Progenitor cell of endocrine pancreas (in vitro differentiated cells): ENCODE data around the gene RPH3AL. TPM values are rescaled to one million over a fixed set of nuclear protein-coding genes. Genes with fewer than 3 reads are reported as not detected.
A peak's percentile ranks its signal among the peaks of the same experiment; 100 is the strongest.

Source experiments
- DNase-seq: peaks from one replicate; pipeline ENCODE4 v3.0.0; 2021; ENCODE audit warnings: low spot score; ENCODE audit not compliant: unreplicated experiment
- H3K27ac Mint-ChIP-seq: 2 replicates; pipeline ENCODE4 v1.8.0; 2021; ENCODE audit warnings: mild to moderate bottlenecking, moderate library complexity, mixed read lengths
- H3K27me3 Mint-ChIP-seq: 2 replicates; pipeline ENCODE4 v1.8.0; 2021; ENCODE audit warnings: mixed read lengths
- H3K36me3 Mint-ChIP-seq: 2 replicates; pipeline ENCODE4 v1.8.0; 2022; ENCODE audit warnings: mixed read lengths; ENCODE audit not compliant: insufficient read depth
- H3K4me1 Mint-ChIP-seq: 2 replicates; pipeline ENCODE4 v1.8.0; 2021; ENCODE audit warnings: low read depth, mixed read lengths
- H3K4me3 Mint-ChIP-seq: 2 replicates; pipeline ENCODE4 v1.8.0; 2021; ENCODE audit warnings: low read depth, mild to moderate bottlenecking, moderate library complexity, mixed read lengths
- H3K9me3 Mint-ChIP-seq: 2 replicates; pipeline ENCODE4 v1.8.0; 2021; ENCODE audit warnings: low read depth, mixed read lengths
- total RNA-seq: library from RNA; stranded (reverse); gene quantifications from 2 replicates; pipeline ENCODE4 v1.2.1, GENCODE V29; 2021
- TF ChIP-seq, protein P1 (sequence below): fragments of 200-600 bp; sonication (generic); IDR thresholded peaks from one replicate; pipeline ENCODE4 v1.5.0; 2021; ENCODE audit warnings: antibody characterized with exemption, mild to moderate bottlenecking; ENCODE audit not compliant: unreplicated experiment

RPH3AL gene
- total RNA-seq, 1 donor from 2014 or later = 47.6 TPM

DNA sequence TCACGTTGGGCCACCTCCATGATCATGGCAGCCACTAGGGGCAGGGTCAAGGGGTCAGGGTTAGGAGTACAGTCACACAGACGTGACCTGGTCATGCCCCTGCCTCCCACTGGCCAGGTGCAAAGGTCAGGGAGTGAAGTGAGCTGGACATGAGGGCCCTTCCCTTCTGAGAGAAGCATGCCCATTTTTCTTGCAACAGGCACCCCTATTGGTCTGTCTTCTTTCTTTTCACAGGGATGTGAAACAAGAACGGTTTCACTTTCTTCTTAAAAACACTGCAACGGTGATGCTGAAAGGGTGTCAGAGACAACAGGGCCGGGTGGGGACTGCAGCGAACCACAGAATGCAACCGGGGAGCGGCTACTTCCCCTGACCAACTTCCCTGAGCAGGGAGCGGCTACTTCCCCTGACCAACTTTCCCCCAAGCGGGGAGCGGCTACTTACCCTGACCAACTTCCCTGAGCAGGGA lies 119.1 kb downstream of the RPH3AL start:
- Mint-ChIP-seq H3K4me1 (no peaks in the 10 kb centered on the region), H3K4me3 (no peak overlapping the region), H3K9me3 (no peaks in the 10 kb centered on the region), H3K27ac (peak overlapping the region; percentile 20), H3K36me3 (peaks cover 1% of the 10 kb centered on the region), H3K27me3 (no peaks in the 10 kb centered on the region)
- TF ChIP-seq, protein P1, sequence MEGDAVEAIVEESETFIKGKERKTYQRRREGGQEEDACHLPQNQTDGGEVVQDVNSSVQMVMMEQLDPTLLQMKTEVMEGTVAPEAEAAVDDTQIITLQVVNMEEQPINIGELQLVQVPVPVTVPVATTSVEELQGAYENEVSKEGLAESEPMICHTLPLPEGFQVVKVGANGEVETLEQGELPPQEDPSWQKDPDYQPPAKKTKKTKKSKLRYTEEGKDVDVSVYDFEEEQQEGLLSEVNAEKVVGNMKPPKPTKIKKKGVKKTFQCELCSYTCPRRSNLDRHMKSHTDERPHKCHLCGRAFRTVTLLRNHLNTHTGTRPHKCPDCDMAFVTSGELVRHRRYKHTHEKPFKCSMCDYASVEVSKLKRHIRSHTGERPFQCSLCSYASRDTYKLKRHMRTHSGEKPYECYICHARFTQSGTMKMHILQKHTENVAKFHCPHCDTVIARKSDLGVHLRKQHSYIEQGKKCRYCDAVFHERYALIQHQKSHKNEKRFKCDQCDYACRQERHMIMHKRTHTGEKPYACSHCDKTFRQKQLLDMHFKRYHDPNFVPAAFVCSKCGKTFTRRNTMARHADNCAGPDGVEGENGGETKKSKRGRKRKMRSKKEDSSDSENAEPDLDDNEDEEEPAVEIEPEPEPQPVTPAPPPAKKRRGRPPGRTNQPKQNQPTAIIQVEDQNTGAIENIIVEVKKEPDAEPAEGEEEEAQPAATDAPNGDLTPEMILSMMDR = no peak
- no peak for DNase-seq

DNA sequence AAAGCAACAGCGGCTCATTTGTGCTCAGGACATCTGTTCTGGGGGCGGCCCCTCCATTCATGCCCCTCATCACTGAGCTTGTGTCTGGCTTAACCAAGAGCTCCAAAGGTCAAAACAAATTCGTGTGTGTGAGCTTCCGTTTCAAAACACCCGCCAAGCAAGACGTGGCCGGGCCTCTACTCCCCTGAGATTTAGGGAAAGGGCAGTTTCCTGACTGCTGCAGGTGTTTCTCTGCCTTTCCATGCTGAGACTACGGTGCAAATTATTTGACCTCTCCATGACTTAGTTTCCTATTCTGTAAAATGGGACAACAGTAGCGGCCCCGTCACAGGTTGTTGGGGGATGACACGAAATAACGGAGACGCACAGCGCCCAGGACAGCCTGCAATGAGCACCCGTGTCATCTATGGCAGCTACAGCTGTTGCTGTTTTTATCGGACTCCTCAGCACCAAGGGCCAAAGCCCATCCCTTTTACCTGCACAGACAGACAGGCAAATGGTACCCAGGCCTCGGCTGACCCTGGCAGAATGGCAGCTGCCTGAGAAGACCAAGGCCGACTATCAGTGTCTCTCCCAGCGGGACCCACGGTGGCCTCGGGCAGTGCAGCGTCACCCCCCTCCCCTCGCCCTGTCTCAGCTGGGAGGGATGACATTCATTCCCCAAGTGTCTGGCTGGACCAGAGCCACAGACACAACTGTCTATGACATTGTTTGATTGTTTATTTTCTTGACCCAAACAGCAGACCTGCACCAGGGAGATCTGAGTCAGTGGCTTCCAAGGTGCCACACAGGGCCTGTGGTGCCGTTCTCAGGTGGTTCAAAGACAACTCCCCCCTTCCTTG lies 120.4 kb downstream of the RPH3AL start:
- TF ChIP-seq, protein P1 = no peak
- no peaks in the 10 kb centered on the region for H3K27me3 Mint-ChIP-seq
- DNase-seq = no peak
- H3K4me3 Mint-ChIP-seq = no peak overlapping the region
- no peaks in the 10 kb centered on the region for H3K4me1 Mint-ChIP-seq
- no peak overlapping the region for H3K27ac Mint-ChIP-seq
- no peaks in the 10 kb centered on the region for H3K36me3 Mint-ChIP-seq
- no peaks in the 10 kb centered on the region for H3K9me3 Mint-ChIP-seq

DNA sequence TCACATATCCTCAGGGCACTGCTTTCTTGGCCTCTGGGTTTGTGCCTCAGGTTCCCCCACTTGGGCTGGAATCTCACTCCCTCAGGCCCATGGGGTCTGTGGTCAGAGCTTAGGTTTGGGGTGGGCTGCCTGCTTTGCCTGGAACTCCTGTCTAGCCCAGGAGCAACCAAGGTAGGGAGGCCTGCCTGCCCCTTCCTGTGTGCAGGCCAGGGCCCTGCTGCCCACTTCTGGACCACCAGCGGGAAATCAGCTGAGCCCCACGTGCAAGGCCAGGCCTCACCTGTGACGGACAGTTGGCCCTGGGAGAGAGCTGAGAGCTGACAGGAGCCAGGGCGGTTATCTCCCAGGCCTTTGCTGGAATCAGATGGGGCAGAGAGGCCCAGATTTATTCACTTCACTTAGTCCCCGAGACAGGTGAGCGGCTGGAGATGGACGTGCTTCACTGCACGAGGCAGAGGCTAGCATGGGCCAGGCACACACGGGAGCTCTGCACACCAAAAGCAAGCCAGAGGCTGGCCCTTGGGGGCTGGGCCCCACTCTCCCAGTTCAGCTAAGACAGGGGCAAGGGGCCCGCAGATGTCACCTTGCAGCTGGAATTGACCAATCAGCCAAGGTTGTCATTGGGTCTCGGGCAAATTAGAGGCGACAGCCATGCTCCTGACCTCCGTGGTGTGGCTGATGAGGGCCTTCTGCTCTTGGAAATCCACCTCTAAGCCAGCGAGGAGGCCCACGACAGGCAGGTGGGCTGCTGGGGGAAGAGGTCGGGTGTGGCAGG lies 121.2 kb downstream of the RPH3AL start:
- no peak overlapping the region for H3K4me3 Mint-ChIP-seq
- DNase-seq = no peak
- no peaks in the 10 kb centered on the region for H3K36me3 Mint-ChIP-seq
- no peaks in the 10 kb centered on the region for H3K9me3 Mint-ChIP-seq
- TF ChIP-seq, protein P1 = no peak
- peak overlapping the region; percentile 13 for H3K27ac Mint-ChIP-seq
- no peaks in the 10 kb centered on the region for H3K4me1 Mint-ChIP-seq
- no peaks in the 10 kb centered on the region for H3K27me3 Mint-ChIP-seq

DNA sequence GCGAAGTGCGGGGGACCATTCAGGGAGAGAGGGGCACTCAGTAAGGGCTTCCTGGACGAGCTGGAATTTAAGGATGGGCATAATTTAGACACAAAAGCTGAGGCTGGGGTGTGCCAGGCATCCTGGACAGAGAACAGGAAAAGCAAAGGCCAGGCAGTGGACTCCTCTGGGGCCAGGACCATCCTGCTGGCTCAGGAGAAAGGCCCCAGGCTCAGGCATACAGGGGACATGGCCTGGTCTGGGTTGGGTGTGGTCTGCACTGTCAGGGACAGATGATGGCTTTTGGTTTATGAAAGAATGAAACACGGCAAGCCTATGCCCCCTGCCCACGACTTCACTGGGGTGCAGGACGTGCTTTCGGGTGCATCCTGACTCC lies 122.2 kb downstream of the RPH3AL start:
- Mint-ChIP-seq H3K4me1 (no peaks in the 10 kb centered on the region), H3K27me3 (no peaks in the 10 kb centered on the region), H3K27ac (no peak overlapping the region), H3K4me3 (no peak overlapping the region), H3K9me3 (no peaks in the 10 kb centered on the region), H3K36me3 (no peaks in the 10 kb centered on the region)
- no peak for DNase-seq
- TF ChIP-seq, protein P1 = no peak

DNA sequence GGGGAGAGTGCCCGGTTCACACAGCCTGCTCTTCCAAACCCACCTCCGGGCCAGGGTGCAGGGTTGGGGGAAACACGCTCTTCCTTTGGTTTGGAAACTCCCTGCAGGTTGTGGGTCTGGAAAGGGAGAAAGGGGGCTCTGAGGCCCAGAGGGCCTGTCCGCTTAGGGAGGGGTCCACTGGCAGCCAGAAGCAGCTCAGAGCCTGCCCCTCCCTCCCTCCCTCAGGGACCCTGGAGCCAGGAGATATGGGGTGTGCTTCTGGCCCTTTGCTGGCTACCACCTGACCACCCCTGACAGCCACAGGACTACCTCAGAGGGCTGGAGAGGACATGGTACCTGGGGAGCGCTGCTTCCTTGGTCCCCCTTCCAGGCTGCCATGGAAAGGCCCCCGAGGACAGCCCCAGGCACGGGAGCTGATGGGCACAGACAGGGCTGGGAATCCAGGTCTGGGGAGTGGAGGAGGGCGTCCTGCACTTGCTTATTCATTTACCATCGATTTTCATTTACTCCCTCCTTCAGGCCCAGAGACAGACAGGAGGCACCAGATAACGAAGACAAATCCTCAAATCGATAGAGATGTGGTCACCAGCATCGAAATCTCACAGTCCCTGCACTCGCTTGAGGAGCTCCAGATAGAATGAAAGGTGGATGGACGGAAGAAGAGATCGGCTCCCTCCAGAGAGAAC lies 122.8 kb downstream of the RPH3AL start:
- TF ChIP-seq, protein P1 = no peak
- Mint-ChIP-seq H3K4me3 (no peak overlapping the region), H3K36me3 (no peaks in the 10 kb centered on the region), H3K27me3 (no peaks in the 10 kb centered on the region), H3K4me1 (no peaks in the 10 kb centered on the region), H3K9me3 (no peaks in the 10 kb centered on the region), H3K27ac (no peak overlapping the region)
- DNase-seq = no peak
